IPS DF 4.7 (cell line): ENCODE results near the gene SCN1A.
"Not testable (repeated sequence)": the region's sequence is repeated elsewhere in the genome, so short reads cannot be mapped to it uniquely, and the experiment has no call there.

Experiments
- DNase-seq: peaks from one replicate; pipeline ENCODE4 v3.0.0-alpha.2; 2013; ENCODE audit warnings: low spot score; ENCODE audit errors: extremely low read depth

Gene SCN1A

GRCh38 chr2:165989851-165990250 lies 138.0 kb downstream of the SCN1A start:
- no peak for DNase-seq

DNA sequence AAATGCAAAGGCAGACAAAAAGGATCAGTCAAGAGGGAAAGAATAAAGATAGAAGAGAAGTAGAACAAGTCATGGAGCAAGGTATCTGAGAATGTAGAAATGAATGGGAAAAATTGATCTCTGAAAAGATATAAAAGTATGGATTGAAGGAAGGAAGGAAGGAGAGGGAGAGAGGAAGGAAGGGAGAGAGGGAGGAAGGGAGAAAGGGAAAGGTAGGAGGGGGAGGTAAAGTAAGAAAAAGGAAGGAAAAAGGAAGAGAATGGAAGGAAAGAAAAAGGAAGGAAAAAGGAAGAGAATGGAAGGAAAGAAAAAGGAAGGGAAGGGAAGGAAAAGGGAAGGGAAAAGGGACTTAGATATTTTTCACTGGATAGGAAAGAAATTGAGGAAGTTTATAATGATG lies 142.7 kb downstream of the SCN1A start:
- no peak for DNase-seq

- not testable (repeated sequence) for DNase-seq
Measured at GRCh38 chr2:165972161-165972560, 155.7 kb downstream of the SCN1A start.

DNA sequence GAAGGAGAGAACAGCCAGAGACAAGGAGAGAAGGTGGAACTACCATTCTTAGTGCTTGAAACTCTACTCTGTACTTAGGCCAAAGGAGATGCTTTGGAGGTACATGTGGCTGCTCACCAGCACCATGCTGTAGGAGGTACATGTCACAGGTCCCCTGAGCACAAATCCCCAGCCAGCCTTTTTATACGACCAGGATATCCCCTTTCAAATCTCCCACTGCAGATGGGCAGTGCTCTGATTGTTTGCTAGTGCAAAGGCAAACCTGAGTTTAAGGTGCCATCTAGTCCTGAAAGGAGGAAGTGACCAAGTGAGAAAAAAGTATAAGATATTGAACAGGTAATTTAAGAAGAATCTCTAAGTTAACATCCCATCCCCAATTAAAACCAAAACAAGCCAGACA lies 157.2 kb downstream of the SCN1A start:
- no peak for DNase-seq

GRCh38 chr2:165969227-165969626 lies 158.6 kb downstream of the SCN1A start:
- no peak for DNase-seq

DNA sequence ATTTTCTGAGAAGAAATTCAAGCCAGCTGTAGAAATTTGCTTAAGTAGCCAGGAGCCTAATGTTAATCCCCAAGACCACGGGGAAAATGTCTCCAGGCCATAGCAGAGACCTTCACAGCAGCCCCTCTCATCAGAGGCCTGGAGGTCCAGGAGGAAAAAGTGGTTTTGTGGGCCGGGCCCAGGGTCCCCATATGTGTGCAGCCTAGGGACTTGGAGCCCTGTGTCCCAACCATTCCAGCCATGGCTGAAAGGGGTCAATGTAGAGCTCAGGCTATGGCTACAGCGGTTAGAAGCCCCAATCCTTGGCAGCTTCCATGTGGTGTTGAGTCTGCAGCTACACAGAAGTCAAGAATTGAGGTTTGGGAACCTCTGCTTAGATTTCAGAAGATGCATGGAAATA lies 160.1 kb downstream of the SCN1A start:
- no peak for DNase-seq

- DNase-seq: no peak
Measured at GRCh38 chr2:165961818-165962217, 166.0 kb downstream of the SCN1A start.

GRCh38 chr2:165959371-165959770 lies 168.4 kb downstream of the SCN1A start:
- DNase-seq: no peak

- no peak for DNase-seq
Measured at GRCh38 chr2:165958313-165958960, 169.4 kb downstream of the SCN1A start.

- DNase-seq: no peak
Measured at GRCh38 chr2:165957030-165957675, 170.7 kb downstream of the SCN1A start.

DNA sequence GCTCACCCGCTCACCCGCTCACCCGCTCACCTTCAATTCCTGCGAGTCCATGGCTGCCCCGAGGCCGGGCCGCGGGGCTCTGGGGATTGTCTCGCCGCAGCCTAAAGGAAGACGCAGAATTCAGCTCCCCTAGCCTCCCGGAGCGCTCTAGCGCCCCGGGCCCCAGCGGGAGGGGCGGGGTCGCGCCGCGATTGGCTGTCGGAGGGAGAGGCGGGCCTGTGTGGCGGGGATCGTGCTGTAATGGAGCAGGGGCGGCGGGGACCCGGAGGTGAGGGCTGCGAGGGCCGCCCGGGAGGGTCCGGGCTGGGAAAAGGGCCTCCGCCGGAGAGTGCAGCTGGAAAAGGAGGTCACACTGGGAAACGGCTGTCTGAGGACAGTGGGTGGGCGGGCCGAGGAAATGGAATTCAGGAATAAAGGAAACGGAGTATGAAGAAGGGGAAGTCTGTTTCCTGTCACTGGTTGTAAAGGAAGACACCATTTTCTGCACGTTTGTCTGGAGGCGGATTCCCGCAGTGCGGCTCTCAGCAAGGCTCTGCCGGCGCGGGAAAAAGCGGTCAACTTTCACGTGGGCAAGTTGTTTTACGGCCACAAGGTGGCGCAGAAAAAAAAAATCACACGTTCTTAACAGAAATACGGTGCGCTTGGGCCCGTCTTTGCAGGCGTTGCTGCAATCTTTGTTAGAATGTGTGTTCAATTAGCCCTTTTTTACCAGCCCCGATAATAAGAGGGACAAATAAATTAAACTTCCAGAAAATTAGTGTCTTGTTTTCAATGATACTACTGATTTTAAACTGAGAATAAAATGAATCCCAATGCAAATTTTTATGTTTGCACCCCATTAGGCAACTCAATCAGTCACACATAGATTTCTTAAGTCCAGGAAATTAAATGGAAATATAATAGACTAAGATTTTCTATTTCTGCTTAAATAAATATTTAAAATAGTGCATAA lies 173.9 kb downstream of the SCN1A start, which contains the start of gene TTC21B:
TTC21B (minus strand) TSS at position 122 of the 952 bp plus-strand sequence; CDS start at position 51, 71 bp downstream.
- peak; percentile 84 for DNase-seq

DNA sequence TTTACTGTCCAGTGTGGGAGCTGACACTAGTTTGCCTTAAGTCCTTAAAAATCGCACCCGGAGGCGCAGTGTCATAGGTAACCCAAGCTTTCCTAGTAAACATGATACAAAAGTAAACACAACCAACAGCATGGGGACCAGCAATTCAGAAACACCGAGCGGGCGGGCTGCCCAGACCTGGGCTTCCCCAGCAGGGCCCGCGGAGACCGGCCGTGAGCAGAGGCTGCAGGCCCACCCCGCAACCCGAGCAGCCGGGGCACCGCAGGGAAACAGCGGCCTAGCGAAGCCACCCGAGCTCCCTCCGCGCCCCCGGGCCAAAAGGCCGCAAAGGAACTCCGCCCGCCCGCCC lies 174.5 kb downstream of the SCN1A start:
- DNase-seq: no peak

- no peak for DNase-seq
Measured at GRCh38 chr2:165952741-165953211, 175.0 kb downstream of the SCN1A start.

DNA sequence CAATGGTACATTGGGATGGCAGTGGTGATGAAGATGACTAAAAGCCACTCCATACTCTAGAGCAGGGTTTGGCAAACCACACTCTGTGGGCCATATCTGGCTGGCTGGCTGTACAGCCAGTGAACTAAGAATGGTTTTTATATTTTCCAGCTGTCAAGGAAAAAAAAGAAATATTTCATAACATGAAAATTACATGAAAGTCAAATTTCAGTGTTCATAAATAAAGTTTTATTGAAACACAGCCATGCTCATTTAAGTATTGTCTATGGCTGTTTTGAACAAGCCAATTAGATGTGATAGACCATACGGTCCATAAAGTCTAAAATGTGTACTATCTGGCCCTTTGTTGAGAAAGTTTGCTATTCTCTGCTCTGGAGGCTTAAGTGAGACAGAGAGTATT lies 175.7 kb downstream of the SCN1A start:
- DNase-seq: no peak

DNA sequence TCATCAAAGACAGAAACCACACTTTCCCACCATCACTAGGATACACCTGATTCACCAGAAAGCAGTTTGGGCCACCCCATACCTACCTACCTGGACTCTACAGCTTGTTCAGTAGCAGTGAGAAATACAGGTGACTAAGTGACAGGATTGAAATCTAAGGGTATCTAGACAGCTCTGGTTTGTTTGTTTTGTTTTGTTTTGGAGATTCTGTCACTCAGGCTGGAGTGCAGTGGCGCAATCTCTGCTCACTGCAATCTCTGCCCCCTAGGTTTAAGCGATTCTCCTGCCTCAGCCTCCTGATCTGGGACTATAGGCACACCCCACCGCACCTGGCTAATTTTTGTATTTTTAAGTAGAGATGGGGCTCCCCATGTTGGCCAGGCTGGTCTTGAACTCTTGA lies 177.4 kb downstream of the SCN1A start:
- DNase-seq: no peak

DNA sequence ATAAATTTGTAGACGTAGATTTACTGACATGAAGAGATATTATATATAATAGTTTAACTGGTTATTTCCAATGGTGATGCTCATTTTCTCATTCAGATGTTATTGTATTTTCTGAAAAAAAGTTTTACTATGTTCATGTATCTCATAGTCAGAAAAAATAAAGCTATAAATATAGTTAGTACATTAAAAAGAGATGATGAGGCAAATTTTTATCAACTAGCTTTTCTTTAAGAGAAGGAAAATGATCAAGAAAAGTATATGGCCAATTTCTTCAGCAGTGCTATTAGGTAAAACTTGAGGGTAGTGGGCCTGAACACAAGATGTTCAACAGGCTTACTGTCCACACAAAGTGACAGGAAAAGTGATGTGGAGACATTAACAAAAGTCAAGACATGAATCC lies 186.0 kb downstream of the SCN1A start:
- no peak for DNase-seq

GRCh38 chr2:165938237-165938636 lies 189.6 kb downstream of the SCN1A start:
- no peak for DNase-seq
